GM18909 (cell line): ENCODE data around the gene SCNN1B.
"Not testable (repeated sequence)": the region's sequence is repeated elsewhere in the genome, so short reads cannot be mapped to it uniquely, and the experiment has no call there.

Source experiments
- ATAC-seq: cut with Tn5 transposase; IDR thresholded peaks from one replicate; pipeline ENCODE4 v1.9.1; 2021; ENCODE audit warnings: mild to moderate bottlenecking; ENCODE audit not compliant: unreplicated experiment, poor library complexity

The SCNN1B gene, protein sequence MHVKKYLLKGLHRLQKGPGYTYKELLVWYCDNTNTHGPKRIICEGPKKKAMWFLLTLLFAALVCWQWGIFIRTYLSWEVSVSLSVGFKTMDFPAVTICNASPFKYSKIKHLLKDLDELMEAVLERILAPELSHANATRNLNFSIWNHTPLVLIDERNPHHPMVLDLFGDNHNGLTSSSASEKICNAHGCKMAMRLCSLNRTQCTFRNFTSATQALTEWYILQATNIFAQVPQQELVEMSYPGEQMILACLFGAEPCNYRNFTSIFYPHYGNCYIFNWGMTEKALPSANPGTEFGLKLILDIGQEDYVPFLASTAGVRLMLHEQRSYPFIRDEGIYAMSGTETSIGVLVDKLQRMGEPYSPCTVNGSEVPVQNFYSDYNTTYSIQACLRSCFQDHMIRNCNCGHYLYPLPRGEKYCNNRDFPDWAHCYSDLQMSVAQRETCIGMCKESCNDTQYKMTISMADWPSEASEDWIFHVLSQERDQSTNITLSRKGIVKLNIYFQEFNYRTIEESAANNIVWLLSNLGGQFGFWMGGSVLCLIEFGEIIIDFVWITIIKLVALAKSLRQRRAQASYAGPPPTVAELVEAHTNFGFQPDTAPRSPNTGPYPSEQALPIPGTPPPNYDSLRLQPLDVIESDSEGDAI

GRCh38 chr16:23302045-23302956, at the start of gene SCNN1B:
Gene SCNN1B, plus strand, starts transcription at chr16:23302302. Its CDS starts 46,298 bp downstream, at chr16:23348600.
- ATAC-seq = no peak

DNA sequence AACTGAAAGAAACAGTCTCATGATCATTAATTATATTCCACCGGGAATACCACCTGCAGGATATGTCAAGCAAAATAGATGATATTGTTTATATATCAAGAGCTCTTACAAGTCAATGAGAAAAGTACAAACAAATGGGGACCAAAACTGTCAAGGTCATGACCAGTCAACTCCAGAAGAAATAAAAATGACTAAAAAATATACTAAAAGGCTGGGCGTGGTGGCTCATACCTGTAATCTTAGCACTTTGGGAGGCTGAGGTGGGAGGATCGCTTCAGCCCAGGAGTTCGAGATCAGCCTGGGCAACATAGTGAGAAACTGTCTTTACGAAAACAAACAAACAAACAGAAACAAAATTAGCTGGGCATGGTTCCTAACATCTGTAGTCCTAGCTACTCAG, 49.8 kb upstream of the SCNN1B start:
- ATAC-seq = no peak

- ATAC-seq = not testable (repeated sequence)
Measured at GRCh38 chr16:23253650-23254049, 48.5 kb upstream of the SCNN1B start.

DNA sequence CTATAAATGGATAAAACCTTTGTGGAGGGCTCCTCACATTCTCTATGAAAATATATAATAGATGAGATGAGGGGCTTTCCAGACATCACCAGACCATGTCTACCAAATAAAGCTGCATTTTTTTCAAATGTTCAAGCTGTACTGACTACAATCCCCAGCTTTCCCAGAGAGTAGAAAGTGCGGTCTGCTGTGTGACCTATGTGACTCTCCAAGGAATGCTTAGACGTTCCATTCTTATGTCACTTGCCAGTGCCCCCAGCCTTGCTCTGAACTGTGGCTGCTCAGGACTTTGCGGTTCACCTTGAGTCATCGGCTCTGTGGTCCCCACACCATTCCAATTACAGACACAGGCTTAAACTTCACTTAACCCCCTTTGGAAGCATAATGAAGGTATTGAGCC, 47.8 kb upstream of the SCNN1B start:
- ATAC-seq = no peak

DNA sequence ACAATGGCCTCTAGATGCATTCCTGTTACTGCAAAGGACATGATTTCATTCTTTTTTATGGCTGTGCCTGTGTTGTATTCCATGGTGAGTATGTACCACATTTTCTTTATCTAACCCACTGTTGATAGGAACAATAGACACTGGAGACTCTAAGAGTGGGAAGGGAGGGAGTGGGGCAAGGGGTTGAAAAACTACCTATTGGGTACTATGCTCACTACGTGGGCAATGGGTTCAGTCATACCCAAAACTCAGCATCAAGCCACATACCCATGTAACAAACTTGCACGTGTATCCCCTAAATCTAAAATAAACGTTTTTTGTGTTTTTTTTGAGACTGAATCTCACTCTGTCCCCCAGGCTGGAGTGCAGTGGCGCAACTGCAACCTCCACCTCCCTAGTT, 47.1 kb upstream of the SCNN1B start:
- no peak for ATAC-seq

GRCh38 chr16:23256440-23256839, 45.7 kb upstream of the SCNN1B start:
- no peak for ATAC-seq

- no peak for ATAC-seq
Measured at GRCh38 chr16:23257682-23258081, 44.4 kb upstream of the SCNN1B start.

GRCh38 chr16:23258919-23259237, 43.2 kb upstream of the SCNN1B start:
- no peak for ATAC-seq

DNA sequence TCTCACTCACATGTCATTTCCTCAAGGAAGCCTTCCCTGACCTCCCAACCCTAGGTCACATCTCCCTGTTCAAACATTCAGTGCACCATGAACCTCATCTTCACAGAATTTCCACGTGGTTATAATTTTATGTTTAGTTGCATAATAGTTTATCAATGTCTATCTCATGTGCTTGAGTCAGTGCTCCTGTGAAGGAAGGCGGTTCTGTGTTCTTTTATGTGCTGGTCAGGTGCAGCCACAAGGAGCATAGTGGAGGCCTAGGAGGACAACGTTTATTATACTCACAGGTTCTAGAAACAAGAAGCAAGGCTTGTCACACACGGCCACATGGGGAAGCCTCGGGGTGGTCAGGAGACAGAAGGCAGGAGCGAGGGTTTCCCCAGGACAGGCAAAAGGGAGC, 34.5 kb upstream of the SCNN1B start:
- ATAC-seq = no peak

DNA sequence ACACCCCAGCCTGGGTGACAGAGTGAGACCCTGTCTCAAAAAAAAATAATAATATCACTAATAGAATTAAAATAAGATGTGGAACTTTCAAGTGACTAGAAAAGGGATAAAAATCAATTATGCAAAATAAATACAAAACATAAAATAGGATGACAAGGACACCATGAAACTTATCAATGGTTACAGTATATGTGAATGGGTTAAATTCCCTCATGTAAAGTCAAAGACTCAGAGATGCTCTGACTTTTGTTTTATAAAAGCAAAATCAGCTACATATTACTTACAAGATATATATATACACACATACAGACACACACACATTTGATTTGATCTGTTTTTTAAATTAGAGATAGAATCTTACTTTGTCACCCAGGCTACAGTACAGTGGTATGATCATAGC, 33.5 kb upstream of the SCNN1B start:
- no peak for ATAC-seq

- ATAC-seq = no peak
Measured at GRCh38 chr16:23269248-23269953, 32.7 kb upstream of the SCNN1B start.

DNA sequence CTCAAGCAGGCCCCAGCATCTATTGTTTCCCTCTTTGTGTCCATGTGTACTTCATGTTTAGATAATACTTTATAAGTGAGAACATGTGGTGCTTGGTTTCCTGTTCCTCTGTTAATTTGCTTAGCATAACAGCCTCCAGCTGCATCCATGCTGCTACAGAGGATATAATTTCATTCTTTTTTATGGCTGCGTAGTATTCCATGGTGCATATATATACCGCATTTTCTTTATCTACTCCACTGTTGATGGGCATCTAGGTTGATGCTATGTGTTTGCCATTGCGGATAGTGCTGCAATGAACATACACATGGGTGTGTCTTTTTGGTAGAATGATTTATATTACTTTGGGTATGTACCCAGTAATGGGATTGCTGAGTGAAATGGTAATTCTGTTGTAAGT, 31.4 kb upstream of the SCNN1B start:
- no peak for ATAC-seq

DNA sequence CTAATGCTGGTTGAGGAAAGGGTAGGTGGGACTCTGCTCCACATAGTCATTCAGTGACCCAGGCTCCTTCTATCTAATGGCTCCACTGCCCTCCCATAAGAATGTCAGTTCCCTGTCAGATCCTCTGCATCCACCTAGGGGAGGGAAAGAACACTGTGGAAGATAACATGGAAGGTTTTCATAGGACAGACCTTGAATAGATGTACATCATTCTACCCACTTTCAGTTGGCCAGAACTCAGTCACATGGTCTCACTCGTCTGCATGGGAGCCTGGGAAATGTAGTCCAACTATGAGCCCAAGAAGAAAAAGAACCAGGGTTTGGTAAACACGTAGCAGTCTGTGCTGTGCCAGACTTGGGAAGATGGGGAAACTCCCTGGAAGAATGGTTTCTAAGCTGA, 27.1 kb upstream of the SCNN1B start:
- no peak for ATAC-seq

GRCh38 chr16:23276821-23277220, 25.3 kb upstream of the SCNN1B start:
- ATAC-seq = no peak

DNA sequence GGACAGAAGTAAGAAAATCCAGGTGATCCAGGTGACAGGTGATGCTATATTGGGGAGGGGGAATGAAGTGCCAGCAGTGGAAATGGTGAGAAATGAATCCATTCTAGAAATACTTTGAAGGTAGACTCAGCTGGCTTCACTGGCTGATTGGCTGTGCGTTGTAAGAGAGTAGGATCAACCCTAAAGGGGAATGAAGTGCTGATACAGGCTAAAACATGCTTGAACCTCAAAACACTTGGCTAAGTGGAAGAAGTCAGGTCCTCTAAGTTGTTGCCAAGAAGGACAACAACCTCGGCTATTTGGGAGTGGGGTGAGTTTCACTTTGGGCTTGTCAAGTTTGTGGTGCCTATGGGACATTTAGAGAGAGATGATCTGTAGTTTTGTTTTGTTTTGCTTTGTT, 24.1 kb upstream of the SCNN1B start:
- ATAC-seq = no peak

GRCh38 chr16:23279721-23280153, 22.4 kb upstream of the SCNN1B start:
- ATAC-seq = no peak

DNA sequence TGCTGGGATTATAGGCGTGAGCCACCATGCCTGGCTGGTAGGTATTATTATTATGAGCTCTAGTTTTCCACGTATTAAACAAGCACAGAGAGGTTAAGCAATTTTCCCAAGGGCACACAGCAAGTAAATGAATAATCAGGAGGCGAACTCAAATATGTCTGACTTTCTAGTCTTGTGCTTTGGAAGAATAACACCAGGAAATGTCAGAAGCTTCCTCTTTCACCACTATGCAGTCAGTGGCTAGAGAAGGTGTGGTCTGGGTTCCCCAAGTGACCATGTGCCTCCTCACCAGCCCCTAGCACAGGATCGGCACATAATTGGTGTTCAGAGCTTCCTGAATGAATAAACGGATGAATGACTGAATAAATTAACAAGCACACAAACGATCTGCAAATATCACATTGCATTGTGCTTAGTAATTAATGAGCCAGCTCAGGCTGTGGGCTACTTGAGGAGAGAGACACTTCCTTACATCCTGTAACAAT, 21.6 kb upstream of the SCNN1B start:
- no peak for ATAC-seq

- ATAC-seq = no peak
Measured at GRCh38 chr16:23282568-23282967, 19.5 kb upstream of the SCNN1B start.

DNA sequence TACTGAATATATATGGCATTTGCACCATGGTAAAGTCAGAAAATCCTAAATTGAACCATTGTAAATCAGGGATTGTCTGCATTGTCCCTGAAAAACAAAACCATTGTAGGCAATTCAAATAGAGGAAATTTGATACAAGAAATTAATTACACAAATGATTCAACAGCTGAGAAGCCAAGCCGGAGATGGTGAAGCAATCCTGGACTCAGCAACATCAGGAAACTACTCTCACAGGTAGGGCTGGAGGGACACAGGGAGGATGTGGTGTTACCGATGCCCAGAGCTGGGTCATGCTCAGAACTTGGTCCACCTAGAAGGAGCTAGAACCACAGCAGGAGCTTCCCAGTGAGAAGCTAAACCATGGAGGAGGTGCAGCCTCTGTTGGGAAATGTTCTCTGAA, 18.5 kb upstream of the SCNN1B start:
- no peak for ATAC-seq

- ATAC-seq = no peak
Measured at GRCh38 chr16:23284584-23284983, 17.5 kb upstream of the SCNN1B start.
